SK-N-SH (cell line): Measurements from ENCODE around the gene ASIC4. TPM values are rescaled to one million over a fixed set of nuclear protein-coding genes. Genes with fewer than 3 reads are reported as not detected.

Experiments
- CTCF ChIA-PET: fragments of 300-600, 350-600 bp; formaldehyde crosslinking; extraction: SDS; loops from one replicate; lab custom pipeline; 2021; lab: Yijun Ruan, JAX
- POLR2A ChIA-PET: fragments of 350-600 bp; sonication (Branson Sonifier 250); formaldehyde crosslinking; extraction: SDS; loops from one replicate; lab custom pipeline; 2020; ENCODE audit warnings: antibody characterized with exemption, inconsistent platforms; lab: Yijun Ruan, JAX
- DNase-seq: peaks from one replicate; pipeline ENCODE4 v3.0.0; 2012
- H2AFZ ChIP-seq: fragments of 200-600 bp; sonication (generic); 2 replicates; pipeline ENCODE4 v1.8.1; 2016; ENCODE audit warnings: antibody characterized with exemption, mild to moderate bottlenecking, low read depth
- H3F3A ChIP-seq: fragments of 200-600 bp; sonication (generic); replicated peaks from 2 replicates; pipeline ENCODE3; 2016; ENCODE audit warnings: antibody characterized with exemption, mild to moderate bottlenecking; ENCODE audit not compliant: insufficient read depth
- H3K27ac ChIP-seq, 2 experiments: fragments of 200-500 bp in 1 of 2; fragments of 200-600 bp in 1 of 2; sonication (Bioruptor generic) in 1 of 2; sonication (generic), shearing (Covaris generic) in 1 of 2; 2 replicates each; pipeline versions ENCODE4 v1.5.1 to v1.6.1; 2014 to 2016; ENCODE audit warnings: low read depth in 2 of 2, inconsistent platforms in 1 of 2, low read length in 1 of 2, mild to moderate bottlenecking in 1 of 2, mixed read lengths in 1 of 2
- H3K27me3 ChIP-seq: fragments of 200-600 bp; sonication (generic), shearing (Covaris generic); 2 replicates; pipeline ENCODE4 v1.6.1; 2016; ENCODE audit warnings: mixed run types; ENCODE audit not compliant: insufficient read depth
- H3K36me3 ChIP-seq, 2 experiments: fragments of 200-500 bp in 1 of 2; fragments of 200-600 bp in 1 of 2; sonication (Bioruptor generic) in 1 of 2; sonication (generic) in 1 of 2; replicated peaks in 1 of 2; 2 replicates each; pipeline versions ENCODE3 to v1.5.1; 2014 to 2016; ENCODE audit warnings: low read length in 1 of 2, mild to moderate bottlenecking in 1 of 2; ENCODE audit not compliant: insufficient read depth in 2 of 2, control insufficient read depth in 1 of 2
- H3K4me1 ChIP-seq, 2 experiments: fragments of 200-500 bp in 1 of 2; fragments of 200-600 bp in 1 of 2; sonication (Bioruptor generic) in 1 of 2; sonication (generic), shearing (Covaris generic) in 1 of 2; 2 replicates each; pipeline versions ENCODE4 v1.5.1 to v1.6.1; 2014 to 2016; ENCODE audit warnings: low read depth in 1 of 2, low read length in 1 of 2, mixed run types in 1 of 2; ENCODE audit not compliant: insufficient read depth in 2 of 2, control insufficient read depth in 1 of 2
- H3K4me2 ChIP-seq: fragments of 200-600 bp; sonication (generic), shearing (Covaris generic); 2 replicates; pipeline ENCODE4 v1.6.1; 2017; ENCODE audit warnings: mixed run types
- H3K4me3 ChIP-seq, 2 experiments: fragments of 200-500 bp in 1 of 2; fragments of 200-600 bp in 1 of 2; sonication (Bioruptor generic) in 1 of 2; sonication (generic), shearing (Covaris generic) in 1 of 2; 2 replicates each; pipeline versions ENCODE4 v1.5.1 to v1.8.1; 2014 to 2016; ENCODE audit warnings: low read depth in 2 of 2, inconsistent platforms in 1 of 2, low read length in 1 of 2, mild to moderate bottlenecking in 1 of 2, mixed read lengths in 1 of 2, moderate library complexity in 1 of 2
- H3K79me2 ChIP-seq: fragments of 200-600 bp; sonication (generic); 2 replicates; pipeline ENCODE4 v1.8.1; 2017; ENCODE audit warnings: mild to moderate bottlenecking; ENCODE audit not compliant: insufficient read depth
- H3K9ac ChIP-seq: fragments of 200-600 bp; sonication (generic); 2 replicates; pipeline ENCODE4 v1.6.1; 2017; ENCODE audit warnings: mixed run types
- H3K9me2 ChIP-seq: fragments of 200-600 bp; sonication (generic); 2 replicates; pipeline ENCODE4 v1.6.1; 2017; ENCODE audit warnings: mixed run types
- H3K9me3 ChIP-seq: fragments of 200-600 bp; sonication (generic); 2 replicates; pipeline ENCODE4 v1.6.1; 2017; ENCODE audit warnings: mixed run types, mild to moderate bottlenecking, moderate library complexity
- H4K20me1 ChIP-seq: fragments of 200-600 bp; sonication (generic); 2 replicates; pipeline ENCODE4 v1.6.1; 2017; ENCODE audit warnings: mild to moderate bottlenecking, mixed run types; ENCODE audit not compliant: insufficient read depth
- GABPA ChIP-seq: IDR thresholded peaks from 2 replicates; pipeline ENCODE4 v1.4.0; 2012; ENCODE audit warnings: low read depth, mild to moderate bottlenecking
- JUND ChIP-seq: IDR thresholded peaks from 2 replicates; pipeline ENCODE4 v1.4.0; 2012
- MAX ChIP-seq: IDR thresholded peaks from 2 replicates; pipeline ENCODE4 v1.4.0; 2012; ENCODE audit warnings: low read depth
- NFIC ChIP-seq: IDR thresholded peaks from 2 replicates; pipeline ENCODE4 v1.4.0; 2012; ENCODE audit warnings: borderline replicate concordance
- POLR2AphosphoS5 ChIP-seq: IDR thresholded peaks from 2 replicates; pipeline ENCODE4 v1.6.1; 2012; ENCODE audit warnings: low read depth, low read length
- RCOR1 ChIP-seq: fragments of 150-350 bp; IDR thresholded peaks from 2 replicates; pipeline ENCODE4 v1.6.1; 2017; ENCODE audit warnings: antibody characterized with exemption, low read length
- REST ChIP-seq: IDR thresholded peaks from 2 replicates; pipeline ENCODE4 v1.6.1; 2012; ENCODE audit warnings: mild to moderate bottlenecking, low read depth, low read length, moderate library complexity
- RFX5 ChIP-seq: IDR thresholded peaks from 2 replicates; pipeline ENCODE4 v1.6.1; 2012; ENCODE audit warnings: mild to moderate bottlenecking, improper control_type of control experiment, low read length
- TCF12 ChIP-seq: IDR thresholded peaks from 2 replicates; pipeline ENCODE4 v1.4.0; 2012
- WGBS: methylation state at CpG from one replicate; pipeline ENCODE4 v1.1.6; 2017; ENCODE audit warnings: low lambda C conversion rate; 5-methylcytosine and 5-hydroxymethylcytosine counted together
- polyA plus RNA-seq, 3 experiments: library from polyadenylated mRNA; depleted of rRNA; stranded (reverse); fragments of >200 nt; gene quantifications; 2 replicates each; pipeline ENCODE4 v1.2.3, GENCODE V29; 2012

ASIC4 gene
- polyA plus RNA-seq, 1 of the 3 experiments (the other 2 are of a cell fraction), result 0.05 TPM

GRCh38 chr2:219490600-219491130, 23.6 kb upstream of the ASIC4 start:
- Histone ChIP-seq H3K4me2 (no peak overlapping the region), H3K4me3 (no peak overlapping the region), H3K27me3 (no peaks in the 10 kb centered on the region)
- CTCF ChIA-PET, result interaction anchor here (1.1 to 62.1 kb wide), 7 partner anchors 4 to 87 kb away, joined by 3 to 2824 read pairs (median 8); partner anchors contain the start of genes ASIC4, CHPF, GMPPA and TMEM198
- POLR2A ChIA-PET, result interaction anchor here (1.4 kb wide), 1 partner anchor 36 kb away, joined by 4 read pairs; no protein-coding TSS in a partner anchor
- WGBS, result 82% methylated on average over 3 of the region's 10 CpGs
- TF ChIP-seq GABPA (no peak), MAX (no peak), POLR2AphosphoS5 (no peak), TCF12 (no peak)
- TF ChIP-seq, all 33 proteins: peak for 0
- no peak for DNase-seq
- H3K27ac ChIP-seq, result no peak overlapping the region
- H3K4me1 ChIP-seq, result peaks cover 2 to 20% of the 10 kb centered on the region in 2 experiments; a peak in 2 of 4 replicates
- H3K36me3 ChIP-seq, result peaks cover 6 to 23% of the 10 kb centered on the region in 2 experiments
- no peaks in the 10 kb centered on the region for H4K20me1 ChIP-seq
- no peaks in the 10 kb centered on the region for H3K79me2 ChIP-seq
- H3F3A ChIP-seq, result no peaks in the 10 kb centered on the region
- H3K9me2 ChIP-seq, result no peaks in the 10 kb centered on the region
- no peak overlapping the region for H2AFZ ChIP-seq
- no peaks in the 10 kb centered on the region for H3K9me3 ChIP-seq
- no peak overlapping the region for H3K9ac ChIP-seq

- no peaks in the 10 kb centered on the region for H3K9me2 ChIP-seq
Measured at GRCh38 chr2:219491278-219491963, 22.9 kb upstream of the ASIC4 start.

More at GRCh38 chr2:219491278-219491963, 22.9 kb upstream of the ASIC4 start:
- Histone ChIP-seq H3K27ac (no peak overlapping the region), H3F3A (no peaks in the 10 kb centered on the region), H3K4me3 (no peak overlapping the region), H3K79me2 (no peaks in the 10 kb centered on the region), H2AFZ (no peak overlapping the region)
- no peak for TF ChIP-seq REST
- no peak for TF ChIP-seq RFX5
- no peak for TF ChIP-seq RCOR1
- TF ChIP-seq TCF12, result no peak
- TF ChIP-seq NFIC, result no peak
- TF ChIP-seq MAX, result no peak
- no peak for TF ChIP-seq JUND
- TF ChIP-seq, all 33 proteins: peak for 0
- CTCF ChIA-PET, result interaction anchor here (1.1 to 62.1 kb wide), 8 partner anchors 3 to 196 kb away, joined by 3 to 2824 read pairs (median 6); partner anchors contain the start of genes ASIC4, CHPF, GMPPA and TMEM198
- Histone ChIP-seq H3K9me3 (no peaks in the 10 kb centered on the region), H3K36me3 (peaks cover 6 to 23% of the 10 kb centered on the region in 2 experiments), H3K4me1 (peaks cover 3 to 24% of the 10 kb centered on the region in 2 experiments; a peak in 2 of 4 replicates), H3K4me2 (no peak overlapping the region), H3K9ac (no peak overlapping the region), H4K20me1 (no peaks in the 10 kb centered on the region), H3K27me3 (no peaks in the 10 kb centered on the region)
- POLR2A ChIA-PET, result interaction anchor here (1.0 to 2.0 kb wide), 5 partner anchors 9 to 35 kb away, joined by 3 to 8 read pairs (median 4); no protein-coding TSS in a partner anchor
- WGBS, result 86% methylated on average over 14 of the region's 14 CpGs
- no peak for DNase-seq
